ENCODE results near the gene SETBP1. TPM values are rescaled to one million over a fixed set of nuclear protein-coding genes. Genes with fewer than 3 reads are reported as not detected.

Gene SETBP1
- total and polyA plus RNA-seq, 2 of the 13 experiments (the other 11 are each of a cell fraction or from before 2014, with no cell fraction given), result 0.18 to 0.65 TPM

GRCh38 chr18:44689736-44690135 lies 9.0 kb downstream of the SETBP1 start (continued):
- TF ChIP-seq TFDP1 (CRISPR knock-in tag; IDR thresholded peaks at IDR 0.05; ENCODE audit: borderline replicate concordance) (no peak), ZFP62 (CRISPR knock-in tag; IDR thresholded peaks at IDR 0.05) (no peak), ETS1 (CRISPR knock-in tag; IDR thresholded peaks at IDR 0.05) (no peak)

GRCh38 chr18:44691148-44691925 lies 10.6 kb downstream of the SETBP1 start:
- Histone ChIP-seq H3K9me3 (ENCODE audit: low read length) (no peaks in the 10 kb centered on the region), H3K9ac (ENCODE audit: insufficient read depth, low read depth, low read length) (no peak overlapping the region), H3K36me3 (replicated peaks in 1 of 2; ENCODE audit: control insufficient read depth in 1 of 2, insufficient read depth in 2 of 2, low read length in 2 of 2) (no peaks in the 10 kb centered on the region), H4K20me1 (ENCODE audit: insufficient read depth, low read length) (no peaks in the 10 kb centered on the region), H3K79me2 (ENCODE audit: insufficient read depth, low read length) (no peaks in the 10 kb centered on the region), H3K4me3 (replicated peaks in 1 of 3; ENCODE audit: insufficient read depth in 1 of 3, low read depth in 2 of 3, low read length in 3 of 3) (no peak overlapping the region), H2AFZ (ENCODE audit: low read length) (no peak overlapping the region), H3K4me2 (ENCODE audit: low read depth, low read length) (no peak overlapping the region), H3K4me1 (ENCODE audit: insufficient read depth, low read length) (0 out of 2 replicates have a peak, but pooled peaks cover under 1% of the 10 kb centered on the region), H3K27ac (ENCODE audit: extremely low read length, insufficient read depth, low read length) (no peak overlapping the region), H3K27me3 (ENCODE audit: control insufficient read depth in 1 of 2, insufficient read depth in 2 of 2, low read length in 2 of 2) (no peaks in the 10 kb centered on the region; a peak in 1 of 5 replicates)
- 16% methylated on average over 4 of the region's 4 CpGs for WGBS (ENCODE audit: low lambda C conversion rate)
- no TSS peak for BruUV-seq (replicated peaks)
- ChIA-PET CTCF (ENCODE audit: low intra/inter-chr PET ratio, low total read pairs) (no interaction called here), POLR2A (no interaction called here)
- DNase-seq (ENCODE audit: low spot score) (no peak), ATAC-seq (no peak), FAIRE-seq (no peak)
- in situ Hi-C loops (cut with HindIII; ENCODE audit: extremely low pct_ligation_motif_present, low pct_unique_long_range_greater_than_20kb), result loop anchor here (25.0 kb wide), 2 partner anchors 96 to 521 kb away; no protein-coding TSS in a partner anchor
- intact Hi-C loops (cut with micrococcal nuclease; ENCODE audit: unreplicated experiment), result loop anchor here (10.0 kb wide), 1 partner anchor 63 kb away; no protein-coding TSS in a partner anchor
- no peak for TF ChIP-seq PRDM15 (CRISPR knock-in tag; IDR thresholded peaks at IDR 0.05)
- no peak for TF ChIP-seq ZBTB20 (CRISPR knock-in tag; IDR thresholded peaks at IDR 0.05; ENCODE audit: borderline replicate concordance, low read depth)
- TF ChIP-seq MAFK (conservative IDR thresholded peaks at IDR 0.05 in 1 of 2, IDR thresholded peaks at IDR 0.05 in 1 of 2; ENCODE audit: low read length in 2 of 2), result peak; percentile 64 to 69
- peak; percentile 30; the same call in 1 of the 2 replicates for TF ChIP-seq MAFF (IDR thresholded peaks at IDR 0.05; ENCODE audit: low read depth, low read length)
